HG03439 (cell line): Measurements from ENCODE around the gene CUEDC1.
"Not testable (repeated sequence)": the region's sequence is repeated elsewhere in the genome, so short reads cannot be mapped to it uniquely, and the experiment has no call there.

Source experiments
- ATAC-seq: cut with Tn5 transposase; IDR thresholded peaks from one replicate; pipeline ENCODE4 v1.9.1; 2021; ENCODE audit warnings: mild to moderate bottlenecking, moderate library complexity; ENCODE audit not compliant: unreplicated experiment

Gene CUEDC1

GRCh38 chr17:57941384-57942370 lies 13.5 kb downstream of the CUEDC1 start:
- no peak for ATAC-seq

- ATAC-seq = peak; percentile 46
These were observed 14.4 kb downstream of the CUEDC1 start for GRCh38 chr17:57940653-57941329.

- ATAC-seq = no peak
These were observed 15.0 kb downstream of the CUEDC1 start for GRCh38 chr17:57940231-57940630.

- peak; percentile 49 for ATAC-seq
These were observed 15.4 kb downstream of the CUEDC1 start for GRCh38 chr17:57939797-57940196.

GRCh38 chr17:57938061-57938502 lies 17.1 kb downstream of the CUEDC1 start:
- ATAC-seq = no peak

- no peak for ATAC-seq
These were observed 17.7 kb downstream of the CUEDC1 start for GRCh38 chr17:57937492-57937891.

- no peak for ATAC-seq
These were observed 19.1 kb downstream of the CUEDC1 start for GRCh38 chr17:57935833-57936807.

- no peak for ATAC-seq
These were observed 23.6 kb downstream of the CUEDC1 start for GRCh38 chr17:57931488-57932137.

GRCh38 chr17:57930239-57930638 lies 25.0 kb downstream of the CUEDC1 start:
- no peak for ATAC-seq

- no peak for ATAC-seq
These were observed 25.8 kb downstream of the CUEDC1 start for GRCh38 chr17:57929386-57929785.

- no peak for ATAC-seq
These were observed 26.3 kb downstream of the CUEDC1 start for GRCh38 chr17:57928928-57929327.

- ATAC-seq = no peak
These were observed 28.0 kb downstream of the CUEDC1 start for GRCh38 chr17:57927048-57927723.

GRCh38 chr17:57926723-57927047 lies 28.5 kb downstream of the CUEDC1 start:
- no peak for ATAC-seq

GRCh38 chr17:57925361-57925990 lies 29.7 kb downstream of the CUEDC1 start:
- ATAC-seq = no peak

GRCh38 chr17:57924677-57925076 lies 30.5 kb downstream of the CUEDC1 start:
- no peak for ATAC-seq

GRCh38 chr17:57923182-57923872 lies 31.9 kb downstream of the CUEDC1 start:
- no peak for ATAC-seq

GRCh38 chr17:57922745-57923144 lies 32.5 kb downstream of the CUEDC1 start:
- ATAC-seq = not testable (repeated sequence)

GRCh38 chr17:57920916-57921703 lies 34.1 kb downstream of the CUEDC1 start:
- no peak for ATAC-seq
